GM12891 (cell line): ENCODE data around the gene ZDHHC9.

Experiments used
- DNase-seq: peaks from one replicate; pipeline ENCODE4 v3.0.0; 2011; ENCODE audit warnings: low spot score; ENCODE audit not compliant: insufficient read length
- FAIRE-seq: peaks from 2 replicates; lab custom pipeline; 2011; peaks lifted over from hg19 to GRCh38; lab: Jason Lieb, UNC
- PAX5 ChIP-seq: IDR thresholded peaks from 2 replicates; pipeline ENCODE4 v1.6.1; 2011; ENCODE audit warnings: low read length, moderate library complexity, mild to moderate bottlenecking; ENCODE audit not compliant: insufficient read depth, severe bottlenecking
- POLR2A ChIP-seq: IDR thresholded peaks from 2 replicates; pipeline ENCODE4 v1.6.1; 2011; ENCODE audit warnings: low read depth, low read length, control low read depth
- POLR2AphosphoS5 ChIP-seq: IDR thresholded peaks from 2 replicates; pipeline ENCODE4 v1.6.1; 2011; ENCODE audit warnings: low read depth, low read length, control low read depth
- POU2F2 ChIP-seq: IDR thresholded peaks from 2 replicates; pipeline ENCODE4 v1.6.1; 2011; ENCODE audit warnings: low read depth, mild to moderate bottlenecking, control low read depth, low read length, moderate library complexity
- SPI1 ChIP-seq: IDR thresholded peaks from 2 replicates; pipeline ENCODE4 v1.6.1; 2011; ENCODE audit warnings: low read depth, low read length, control low read depth
- TAF1 ChIP-seq: IDR thresholded peaks from 2 replicates; pipeline ENCODE4 v1.6.1; 2011; ENCODE audit warnings: low read depth, low read length, control low read depth

The ZDHHC9 gene

DNA sequence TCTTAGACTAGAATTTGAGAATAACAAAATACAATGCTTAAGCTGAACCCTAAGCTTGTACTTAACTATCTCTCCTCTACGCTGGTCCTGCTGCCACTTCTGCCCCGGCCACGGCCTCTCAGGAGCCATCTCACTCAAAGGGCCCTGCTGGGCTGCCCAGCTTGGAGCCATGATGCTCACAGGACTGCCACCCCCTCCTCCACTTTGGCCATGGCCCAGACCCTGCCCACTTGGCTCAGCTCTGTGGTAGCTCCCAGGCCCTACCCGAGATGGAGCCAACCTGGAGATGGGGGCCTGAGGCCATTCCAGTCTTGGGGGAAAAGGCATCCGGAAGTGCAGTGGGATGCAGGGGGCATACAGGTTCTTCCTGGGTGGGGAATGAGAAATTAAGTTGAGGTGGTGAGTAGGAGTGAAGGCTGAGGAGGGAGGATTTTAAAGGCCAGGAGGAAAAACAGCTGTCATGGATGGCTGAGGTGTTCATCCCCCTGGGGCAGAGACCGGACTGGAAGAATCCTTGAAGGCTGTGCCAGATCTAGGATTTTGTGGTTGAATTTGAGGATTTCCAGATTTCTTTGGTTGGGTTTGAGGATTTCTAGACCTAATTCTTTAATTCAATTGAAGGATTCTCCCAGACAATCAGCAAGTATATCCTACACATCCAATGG lies 63.1 kb downstream of the ZDHHC9 start:
- TF ChIP-seq POU2F2 = no peak
- no peak for TF ChIP-seq TAF1
- no peak for TF ChIP-seq PAX5
- TF ChIP-seq POLR2A = no peak; the same call in 1 of the 2 replicates
- no peak for TF ChIP-seq SPI1
- TF ChIP-seq POLR2AphosphoS5 = no peak
- DNase-seq = no peak
- peak; percentile 51 for FAIRE-seq

DNA sequence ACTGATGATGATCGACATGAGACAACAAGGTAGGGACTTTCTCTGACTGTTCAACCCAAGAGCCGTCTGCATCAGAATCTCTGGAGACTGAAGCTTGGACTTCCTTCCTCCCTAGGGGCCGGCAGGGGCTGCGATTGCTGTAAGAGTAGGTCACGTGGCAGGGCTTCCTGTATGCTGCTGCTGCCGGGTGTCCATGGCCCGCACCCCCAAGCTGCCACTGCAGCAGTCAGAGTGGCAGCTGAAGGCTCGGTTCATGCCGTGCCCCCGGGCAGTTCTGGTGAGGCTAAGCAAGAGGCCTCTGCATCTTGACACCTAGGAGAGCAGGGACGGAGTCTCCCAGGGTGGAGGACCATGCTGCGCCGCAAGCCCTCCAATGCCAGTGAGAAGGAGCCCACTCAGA lies 63.9 kb downstream of the ZDHHC9 start, which contains the start of gene SASH3:
TSS of gene SASH3 (plus strand) at position 203 of the 400 bp plus-strand sequence. CDS start at position 352, 149 bp downstream.
- TF ChIP-seq TAF1 (peak; percentile 71), POLR2AphosphoS5 (0 out of 2 replicates have a peak, but pooled peaks have one; percentile 61), PAX5 (no peak), SPI1 (peak; percentile 56), POU2F2 (0 out of 2 replicates have a peak, but pooled peaks have one; percentile 12), POLR2A (peak; percentile 76)
- peak; percentile 99 for FAIRE-seq
- DNase-seq = no peak

DNA sequence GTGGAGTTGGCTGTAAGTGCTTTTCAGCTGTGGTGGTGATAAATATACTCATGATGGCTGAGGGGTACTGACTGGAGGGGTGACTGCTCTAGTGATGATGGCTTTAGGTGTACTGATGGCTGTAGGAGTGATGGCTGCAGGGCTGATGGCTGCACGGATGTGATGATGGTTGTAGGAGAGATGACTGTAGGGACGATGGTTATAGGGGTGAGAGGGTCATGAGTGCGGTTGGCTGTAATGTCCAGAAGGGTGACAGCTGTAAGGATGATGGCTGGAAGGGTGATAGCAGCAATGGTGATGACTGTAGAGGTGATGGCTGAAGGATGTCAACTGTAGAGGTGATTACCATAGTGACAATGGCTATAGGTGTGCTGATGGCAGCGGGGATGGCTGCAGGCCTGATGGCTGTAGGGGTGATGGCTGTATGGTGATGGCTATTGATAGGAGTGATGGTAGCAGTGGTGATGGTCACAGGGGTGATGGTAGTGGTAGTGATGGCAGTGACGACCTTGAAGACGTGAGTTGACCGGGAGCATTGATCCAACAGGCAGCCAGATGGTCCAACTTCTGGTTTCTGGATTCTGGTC lies 64.5 kb downstream of the ZDHHC9 start:
- DNase-seq = no peak
- no peak for FAIRE-seq
- no peak for TF ChIP-seq PAX5
- TF ChIP-seq POLR2AphosphoS5 = no peak
- TF ChIP-seq POLR2A = no peak
- no peak for TF ChIP-seq SPI1
- no peak for TF ChIP-seq TAF1
- TF ChIP-seq POU2F2 = no peak

DNA sequence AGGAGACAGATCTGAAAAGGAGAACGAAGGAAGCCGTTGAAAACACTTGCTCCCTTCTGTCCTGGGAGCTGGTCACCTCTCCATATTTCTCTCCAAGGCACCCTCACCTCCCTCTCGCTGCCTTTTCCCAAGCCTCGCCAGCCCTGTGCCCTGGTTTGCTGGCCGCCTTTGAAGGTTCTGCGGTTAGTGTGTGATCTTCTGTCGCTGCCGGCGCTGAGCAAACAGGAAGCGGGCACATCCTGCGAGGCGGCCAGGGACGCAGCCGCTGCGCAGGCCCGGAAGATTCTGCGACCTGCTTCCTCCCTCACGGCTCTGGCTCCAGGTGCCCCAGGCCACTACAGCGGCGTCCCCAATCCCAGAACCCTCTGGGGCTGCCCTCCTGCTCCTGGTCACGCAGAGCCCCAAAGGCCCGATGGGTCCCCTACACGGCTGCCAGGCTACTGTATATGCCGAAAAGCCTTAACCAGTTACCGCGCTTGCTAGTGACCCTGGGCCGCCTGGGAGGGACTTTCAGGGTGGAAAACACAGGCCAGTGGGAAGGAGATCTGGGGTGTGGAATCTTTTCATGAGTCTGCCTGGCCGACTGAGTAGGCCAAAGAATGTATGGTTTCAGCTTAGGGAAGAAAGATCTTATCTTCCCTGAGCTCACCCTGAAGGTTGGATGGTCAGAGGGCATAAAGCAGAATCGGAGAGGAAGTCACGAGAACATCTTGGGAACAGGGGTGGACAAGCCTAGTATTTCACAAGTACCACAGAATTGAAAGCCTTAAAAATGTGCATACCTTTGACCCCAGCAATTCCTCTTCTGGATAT lies 66.3 kb downstream of the ZDHHC9 start:
- DNase-seq (no peak), FAIRE-seq (peak; percentile 97)
- TF ChIP-seq PAX5 (no peak), TAF1 (peak; percentile 82), POLR2AphosphoS5 (peak; percentile 60; the same call in 1 of the 2 replicates), POU2F2 (no peak), SPI1 (peak; percentile 76), POLR2A (peak; percentile 63)

DNA sequence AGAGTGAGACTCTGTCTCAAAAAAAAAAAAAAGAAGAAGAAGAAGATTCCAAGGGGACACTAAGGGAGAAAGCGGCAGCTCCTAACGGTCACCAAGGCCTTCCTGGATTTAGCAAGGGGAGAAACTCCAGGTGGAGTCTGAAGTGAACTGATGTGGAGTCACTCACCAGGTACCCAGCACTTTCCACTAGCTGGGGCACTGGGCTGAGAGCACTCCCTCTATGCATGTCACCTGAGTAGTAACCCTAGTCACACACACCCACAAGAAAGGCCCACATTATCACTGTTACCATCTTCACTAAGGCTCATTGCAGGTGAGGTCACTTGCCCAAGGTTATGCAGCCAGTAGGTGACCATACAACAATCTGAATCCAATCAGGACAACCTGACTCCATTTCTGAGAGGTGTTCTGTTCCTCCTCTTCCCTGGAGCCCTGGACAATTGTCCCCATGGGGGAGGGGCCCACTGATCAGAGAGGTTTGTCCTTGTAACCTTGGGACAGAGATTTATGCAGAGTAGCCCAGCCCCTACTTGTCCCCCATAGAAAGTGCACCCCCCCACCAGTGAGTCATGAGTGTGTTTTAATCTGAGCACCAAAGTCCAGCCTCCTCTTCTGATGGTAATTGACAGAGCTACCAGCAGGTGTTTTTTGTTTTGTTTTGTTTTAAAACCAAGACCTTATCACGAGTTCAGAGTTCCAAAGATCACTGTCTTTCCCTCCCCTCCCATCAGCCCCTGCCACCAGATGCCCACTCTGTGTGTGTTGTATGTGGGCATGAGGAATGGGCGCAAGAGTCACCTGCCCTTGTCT lies 69.8 kb downstream of the ZDHHC9 start:
- no peak for TF ChIP-seq PAX5
- TF ChIP-seq TAF1 = no peak
- TF ChIP-seq POLR2AphosphoS5 = no peak
- TF ChIP-seq SPI1 = no peak
- no peak for TF ChIP-seq POU2F2
- TF ChIP-seq POLR2A = no peak
- DNase-seq (no peak), FAIRE-seq (peak; percentile 94)

DNA sequence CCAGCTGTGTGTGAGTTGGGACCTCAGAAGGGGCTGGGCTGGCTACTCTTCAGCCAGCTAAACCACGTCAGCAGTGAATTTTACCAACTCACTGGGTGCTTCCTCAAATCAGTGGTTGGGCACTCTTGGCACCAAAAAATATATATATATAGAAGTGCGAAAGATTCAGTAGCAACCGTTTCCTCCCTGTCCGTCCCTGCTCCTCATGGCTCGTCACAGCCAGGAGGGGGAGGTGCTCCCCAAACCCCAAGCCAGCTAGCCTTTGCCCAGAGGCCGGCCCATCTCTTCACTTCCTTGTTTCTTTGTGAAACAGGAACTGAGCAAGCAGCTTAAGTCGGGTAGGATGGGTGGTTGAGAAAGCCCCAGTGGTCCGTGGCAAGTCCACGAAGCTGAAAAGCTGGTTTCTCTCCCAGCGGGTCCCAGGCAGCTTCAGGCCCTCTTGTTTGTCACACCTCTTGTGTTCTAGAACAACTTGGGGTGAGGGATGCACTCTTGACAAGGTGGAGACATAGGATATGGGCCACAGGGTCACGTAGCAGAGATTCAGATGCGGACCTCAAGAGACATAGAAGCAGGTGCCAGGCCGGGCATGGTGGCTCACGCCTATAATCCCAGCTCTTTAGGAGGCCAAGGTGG lies 70.8 kb downstream of the ZDHHC9 start:
- TF ChIP-seq POU2F2 (no peak), PAX5 (no peak), SPI1 (peak; percentile 97), POLR2AphosphoS5 (peak; percentile 47; the same call in 1 of the 2 replicates), TAF1 (peak; percentile 31; the same call in 1 of the 2 replicates), POLR2A (0 out of 2 replicates have a peak, but pooled peaks have one; percentile 25)
- no peak for DNase-seq
- peak; percentile 98 for FAIRE-seq

GRCh38 chrX:129771266-129771995 lies 72.3 kb downstream of the ZDHHC9 start:
- no peak for DNase-seq
- FAIRE-seq = peak; percentile 76
- TF ChIP-seq POLR2A (no peak), TAF1 (no peak), POLR2AphosphoS5 (no peak), SPI1 (no peak), PAX5 (no peak), POU2F2 (no peak)

DNA sequence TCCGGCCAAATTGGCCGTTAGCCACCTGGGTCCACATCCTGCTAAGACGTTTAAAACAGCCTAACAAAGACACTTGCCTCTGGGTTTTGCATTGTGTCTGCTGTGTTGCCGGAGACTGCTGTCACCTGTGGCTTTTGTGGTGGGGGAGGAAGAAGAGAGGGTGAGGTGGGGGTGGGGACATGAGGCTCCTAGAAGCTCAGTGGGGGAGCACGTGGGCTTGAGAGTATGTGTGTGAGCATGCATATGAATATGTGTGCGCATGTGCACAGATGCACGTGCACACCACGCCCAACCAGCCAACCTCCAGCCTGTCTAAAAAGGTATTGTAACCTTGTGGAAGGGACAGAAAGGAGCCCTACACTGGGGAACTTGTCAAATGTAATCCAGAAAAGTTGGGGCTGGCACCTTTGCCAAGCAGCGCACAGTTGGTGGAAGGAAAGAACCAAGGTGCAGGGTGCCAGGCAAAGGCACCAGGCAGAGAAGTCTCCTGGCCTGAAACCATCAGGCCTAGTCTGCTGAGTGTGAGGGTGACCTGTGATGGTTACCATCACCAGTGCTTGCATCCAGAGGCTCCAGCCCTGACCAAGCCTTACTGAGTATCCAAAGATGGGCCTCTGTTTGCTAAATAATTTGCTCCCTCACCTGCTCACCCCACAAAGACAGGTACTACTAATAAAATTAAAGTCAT lies 74.1 kb downstream of the ZDHHC9 start:
- TF ChIP-seq SPI1 = no peak
- no peak for TF ChIP-seq POLR2AphosphoS5
- no peak for TF ChIP-seq POLR2A
- peak; percentile 90 for TF ChIP-seq POU2F2
- DNase-seq (peak; percentile 50), FAIRE-seq (peak; percentile 100)
